ENCODE results near the gene FOXD1. TPM values are rescaled to one million over a fixed set of nuclear protein-coding genes. Genes with fewer than 3 reads are reported as not detected.

The FOXD1 gene
- total and polyA plus RNA-seq, 2 donors (not counting 3 experiments of a cell fraction or from before 2014, with no cell fraction given): 0.06 to 0.20 TPM

DNA sequence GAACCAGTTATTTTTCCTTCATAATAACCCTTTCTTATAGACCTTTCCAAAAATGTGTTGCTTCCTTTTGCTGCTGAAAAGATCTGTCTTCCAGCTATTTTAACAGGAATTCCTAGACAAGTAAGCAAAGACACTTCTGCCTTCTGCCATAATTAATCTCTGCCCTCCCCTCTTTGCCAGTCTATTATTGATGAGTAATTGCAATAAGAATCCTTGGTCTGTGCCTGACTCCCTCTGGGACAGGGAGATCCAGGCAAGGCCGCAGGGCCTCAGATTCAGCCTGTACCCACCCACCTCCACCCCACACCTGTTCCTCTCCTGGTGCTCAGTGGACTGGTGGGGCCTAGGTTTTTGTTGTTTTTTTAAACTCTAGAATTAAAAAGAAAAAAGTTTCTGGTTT, 8.3 kb downstream of the FOXD1 start:
- no peak for TF ChIP-seq JUN (IDR thresholded peaks at IDR 0.05; ENCODE audit: borderline replicate concordance, insufficient read depth, insufficient read length, low read depth)
- peak; percentile 66 for TF ChIP-seq EZH2 (IDR thresholded peaks at IDR 0.05; ENCODE audit: borderline replicate concordance, low read depth, low read length, severe bottlenecking)
- no peak for TF ChIP-seq CTCF (IDR thresholded peaks at IDR 0.05; ENCODE audit: extremely low read depth in 1 of 2, insufficient read depth in 1 of 2, low read depth in 1 of 2, low read length in 2 of 2)
- no peak for TF ChIP-seq MYC (IDR thresholded peaks at IDR 0.05; ENCODE audit: low read depth, low read length)
- no TSS peak for BruUV-seq (replicated peaks)
- Histone ChIP-seq H3K27me3 (ENCODE audit: control insufficient read depth in 2 of 2, insufficient read depth in 2 of 2, low read length in 2 of 2) (peaks cover 87 to 98% of the 10 kb centered on the region in 2 experiments), H3K79me2 (ENCODE audit: control insufficient read depth, insufficient read depth, low read length) (no peaks in the 10 kb centered on the region), H4K20me1 (replicated peaks; ENCODE audit: control insufficient read depth, extremely low read depth, insufficient read depth, low read length) (no peaks in the 10 kb centered on the region), H2AFZ (ENCODE audit: low read depth, low read length) (no peak overlapping the region), H3K4me3 (replicated peaks in 1 of 3; ENCODE audit: insufficient read depth in 1 of 3, low read depth in 1 of 3, low read length in 3 of 3) (no peak overlapping the region), H3K4me1 (ENCODE audit: control insufficient read depth, extremely low read depth, insufficient read depth, low read length) (peaks cover 6% of the 10 kb centered on the region), H3K27ac (ENCODE audit: insufficient read depth, low read depth, low read length) (no peak overlapping the region), H3K9me3 (replicated peaks; ENCODE audit: control insufficient read depth, insufficient read depth, low read length) (no peaks in the 10 kb centered on the region), H3K36me3 (ENCODE audit: control insufficient read depth in 2 of 2, extremely low read depth in 1 of 2, insufficient read depth in 2 of 2, low read length in 2 of 2) (no peaks in the 10 kb centered on the region), H3K4me2 (ENCODE audit: insufficient read depth, low read length) (no peak overlapping the region), H3K9ac (replicated peaks; ENCODE audit: extremely low read depth, insufficient read depth, low read length) (no peak overlapping the region), H3K9me1 (replicated peaks; ENCODE audit: control insufficient read depth, extremely low read depth, insufficient read depth, low read length) (no peaks in the 10 kb centered on the region)
- DNase-seq (ENCODE audit: low read depth, low spot score) (no peak), FAIRE-seq (no peak)
- POLR2A ChIA-PET: no interaction called here
- intact Hi-C loops (cut with micrococcal nuclease) (no loop called here), dilution Hi-C loops (cut with MboI; ENCODE audit: extremely low pct_ligation_motif_present, low sequenced_read_pairs) (no loop called here)
- CTCF ChIA-PET: interaction anchor here (0.8 to 1.4 kb wide), 3 partner anchors 11 to 143 kb away, joined by 4 read pairs; no protein-coding TSS in a partner anchor

GRCh38 chr5:73438645-73439470, 9.7 kb downstream of the FOXD1 start:
- no peak overlapping the region for H3K4me2 ChIP-seq (ENCODE audit: insufficient read depth, low read length)
- H2AFZ ChIP-seq (ENCODE audit: low read depth, low read length): no peak overlapping the region
- BruUV-seq (replicated peaks): no TSS peak
- intact Hi-C loops (cut with micrococcal nuclease): no loop called here
- TF ChIP-seq MYC (IDR thresholded peaks at IDR 0.05; ENCODE audit: low read depth, low read length) (no peak), FOS (IDR thresholded peaks at IDR 0.05; ENCODE audit: borderline replicate concordance, insufficient read depth, low read length) (no peak), POLR2AphosphoS5 (IDR thresholded peaks at IDR 0.05; ENCODE audit: insufficient read depth, low read depth, low read length) (no peak), GATA2 (IDR thresholded peaks at IDR 0.05; ENCODE audit: insufficient read depth, insufficient read length, low read depth, low read length) (no peak), POLR2A (IDR thresholded peaks at IDR 0.05; ENCODE audit: low read depth, low read length) (no peak), JUN (IDR thresholded peaks at IDR 0.05; ENCODE audit: borderline replicate concordance, insufficient read depth, insufficient read length, low read depth) (no peak), MAX (IDR thresholded peaks at IDR 0.05; ENCODE audit: insufficient read depth, insufficient read length) (no peak), EZH2 (IDR thresholded peaks at IDR 0.05; ENCODE audit: borderline replicate concordance, low read depth, low read length, severe bottlenecking) (no peak), CTCF (IDR thresholded peaks at IDR 0.05; ENCODE audit: extremely low read depth in 1 of 2, insufficient read depth in 1 of 2, low read depth in 1 of 2, low read length in 2 of 2) (no peak)
- no peak overlapping the region for H3K4me3 ChIP-seq (replicated peaks in 1 of 3; ENCODE audit: insufficient read depth in 1 of 3, low read depth in 1 of 3, low read length in 3 of 3)
- ChIA-PET CTCF (no interaction called here), POLR2A (no interaction called here)
- DNase-seq (ENCODE audit: low read depth, low spot score) (no peak), FAIRE-seq (no peak)
- no peaks in the 10 kb centered on the region for H3K36me3 ChIP-seq (ENCODE audit: control insufficient read depth in 2 of 2, extremely low read depth in 1 of 2, insufficient read depth in 2 of 2, low read length in 2 of 2)
- no peaks in the 10 kb centered on the region for H3K79me2 ChIP-seq (ENCODE audit: control insufficient read depth, insufficient read depth, low read length)
- H3K9me3 ChIP-seq (replicated peaks; ENCODE audit: control insufficient read depth, insufficient read depth, low read length): no peaks in the 10 kb centered on the region
- dilution Hi-C loops (cut with MboI; ENCODE audit: extremely low pct_ligation_motif_present, low sequenced_read_pairs): no loop called here
- H3K9ac ChIP-seq (replicated peaks; ENCODE audit: extremely low read depth, insufficient read depth, low read length): no peak overlapping the region
- H3K4me1 ChIP-seq (ENCODE audit: control insufficient read depth, extremely low read depth, insufficient read depth, low read length): peaks cover 6% of the 10 kb centered on the region
- H3K9me1 ChIP-seq (replicated peaks; ENCODE audit: control insufficient read depth, extremely low read depth, insufficient read depth, low read length): no peaks in the 10 kb centered on the region
- no peaks in the 10 kb centered on the region for H4K20me1 ChIP-seq (replicated peaks; ENCODE audit: control insufficient read depth, extremely low read depth, insufficient read depth, low read length)
- no peak overlapping the region for H3K27ac ChIP-seq (ENCODE audit: insufficient read depth, low read depth, low read length)
- peaks cover 86 to 98% of the 10 kb centered on the region in 2 experiments for H3K27me3 ChIP-seq (ENCODE audit: control insufficient read depth in 2 of 2, insufficient read depth in 2 of 2, low read length in 2 of 2)
